Measurements from ENCODE around the gene CLEC6A. TPM values are rescaled to one million over a fixed set of nuclear protein-coding genes. Genes with fewer than 3 reads are reported as not detected.
A peak's percentile ranks its signal among the peaks of the same experiment; 100 is the strongest.
"Not testable (repeated sequence)": the region's sequence is repeated elsewhere in the genome, so short reads cannot be mapped to it uniquely, and the experiment has no call there.

The CLEC6A gene
- polyA plus RNA-seq (2014; cell fraction: cytosol; rRNA removed) = not detected in 2 replicates
- 0.12 TPM in 1 of 2 replicates, not detected in the other for polyA plus RNA-seq (2014; cell fraction: nucleus; rRNA removed)

GRCh38 chr12:8455727-8456360 is at the start of gene CLEC6A:
Gene CLEC6A, plus strand, starts transcription at chr12:8455962. Its CDS starts 150 bp downstream, at chr12:8456112.
- DNase-seq (ENCODE audit: low spot score) = no peak

GRCh38 chr12:8419576-8419975 is 36.2 kb upstream of the CLEC6A start:
- DNase-seq (ENCODE audit: low spot score) = not testable (repeated sequence)

GRCh38 chr12:8420506-8420905 is 35.3 kb upstream of the CLEC6A start:
- no peak for DNase-seq (ENCODE audit: low spot score)

- DNase-seq (ENCODE audit: low spot score) = peak; percentile 1
Measured at GRCh38 chr12:8444536-8445278, 11.1 kb upstream of the CLEC6A start.

GRCh38 chr12:8445731-8446130 is 10.0 kb upstream of the CLEC6A start:
- DNase-seq (ENCODE audit: low spot score) = peak; percentile 0

GRCh38 chr12:8446642-8447547 is 8.9 kb upstream of the CLEC6A start:
- peak; percentile 1 for DNase-seq (ENCODE audit: low spot score)

- peak; percentile 0 for DNase-seq (ENCODE audit: low spot score)
Measured at GRCh38 chr12:8449355-8449859, 6.4 kb upstream of the CLEC6A start.

GRCh38 chr12:8452036-8452435 is 3.7 kb upstream of the CLEC6A start:
- no peak for DNase-seq (ENCODE audit: low spot score)

GRCh38 chr12:8453021-8453513 is 2.7 kb upstream of the CLEC6A start:
- DNase-seq (ENCODE audit: low spot score) = no peak

GRCh38 chr12:8453796-8454195 is 2.0 kb upstream of the CLEC6A start:
- no peak for DNase-seq (ENCODE audit: low spot score)

- DNase-seq (ENCODE audit: low spot score) = no peak
Measured at GRCh38 chr12:8455271-8455670, 491 bp upstream of the CLEC6A start.

- no peak for DNase-seq (ENCODE audit: low spot score)
Measured at GRCh38 chr12:8461426-8461825, 5.7 kb downstream of the CLEC6A start.

GRCh38 chr12:8465301-8465996 is 9.7 kb downstream of the CLEC6A start:
- no peak for DNase-seq (ENCODE audit: low spot score)

- no peak for DNase-seq (ENCODE audit: low spot score)
Measured at GRCh38 chr12:8466241-8466640, 10.5 kb downstream of the CLEC6A start.

- no peak for DNase-seq (ENCODE audit: low spot score)
Measured at GRCh38 chr12:8471090-8471489, 15.3 kb downstream of the CLEC6A start.

- no peak for DNase-seq (ENCODE audit: low spot score)
Measured at GRCh38 chr12:8475508-8476203, 19.9 kb downstream of the CLEC6A start.

- DNase-seq (ENCODE audit: low spot score) = no peak
Measured at GRCh38 chr12:8482571-8483061, 26.9 kb downstream of the CLEC6A start.

- DNase-seq (ENCODE audit: low spot score) = no peak
Measured at GRCh38 chr12:8483079-8483478, 27.3 kb downstream of the CLEC6A start.

GRCh38 chr12:8491646-8492530 is 36.1 kb downstream of the CLEC6A start:
- DNase-seq (ENCODE audit: low spot score) = no peak
